ENCODE data around the gene NR2C2.
"Not testable (repeated sequence)": the region's sequence is repeated elsewhere in the genome, so short reads cannot be mapped to it uniquely, and the experiment has no call there.

Gene NR2C2

DNA sequence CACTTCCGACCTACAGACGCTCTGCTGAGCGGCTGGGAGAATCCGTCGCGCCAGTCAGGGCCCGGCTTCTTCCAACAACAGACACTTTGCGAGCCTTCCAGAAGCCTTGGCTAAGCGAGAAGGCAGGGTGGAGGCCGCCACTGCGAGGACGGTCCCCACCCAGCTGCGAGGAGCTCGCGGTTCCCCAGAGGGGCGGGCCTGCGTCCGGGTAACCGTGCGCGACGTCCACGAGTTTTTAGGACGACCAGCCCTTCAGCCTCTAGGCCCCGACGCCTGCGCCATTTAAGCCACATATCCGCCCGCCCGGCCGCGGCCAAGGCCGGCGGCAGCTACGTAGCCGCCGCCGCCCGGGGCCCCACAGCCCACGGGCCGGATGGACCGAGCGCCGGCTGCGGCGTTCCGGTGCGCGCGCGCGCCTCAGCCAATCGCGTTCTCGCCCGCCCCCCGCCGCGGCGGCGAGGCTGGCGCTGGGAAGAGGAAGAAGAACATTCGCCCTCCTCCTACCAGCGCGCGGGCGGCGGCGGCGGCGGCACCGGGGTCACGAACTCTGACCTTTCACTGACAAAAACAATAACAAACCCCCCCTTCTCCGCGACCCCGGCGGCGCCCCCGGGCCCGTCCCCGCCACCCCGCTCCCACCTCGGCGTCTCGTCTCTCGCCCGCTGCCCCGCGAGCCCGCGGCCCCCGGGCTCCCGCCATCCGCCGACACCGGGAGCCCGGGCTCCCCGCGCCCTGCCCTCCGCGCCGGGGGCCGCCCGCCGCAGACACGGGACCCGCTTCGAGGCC is at the start of gene NR2C2:
TSS of gene NR2C2 (plus strand) at position 484 of the 786 bp plus-strand sequence. CDS start 56,332 bp downstream, outside the sequence.
- peak; percentile 79 to 82 for DNase-seq (ENCODE audit: low read depth in 2 of 2)

DNA sequence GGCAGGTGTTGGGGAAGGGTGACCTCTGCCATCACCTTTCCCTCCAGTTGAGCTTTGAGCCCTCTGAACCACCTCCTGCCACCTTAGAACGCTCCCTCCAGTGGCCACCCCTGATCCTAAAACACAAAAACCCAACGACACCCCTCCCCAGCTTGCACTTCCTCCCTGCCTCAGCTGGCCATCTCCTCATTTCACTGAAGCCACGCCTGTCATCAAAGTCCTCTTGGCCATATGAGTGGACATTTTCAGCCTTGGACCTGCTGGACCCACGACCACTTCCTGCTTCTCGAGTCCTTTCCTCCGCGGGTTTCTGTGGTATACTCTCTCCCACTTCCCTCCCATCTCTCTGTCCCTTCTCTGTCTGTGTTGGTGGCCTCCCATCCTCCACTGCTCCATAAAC is 48.5 kb upstream of the NR2C2 start:
- DNase-seq (ENCODE audit: low read depth in 2 of 2) = no peak

DNA sequence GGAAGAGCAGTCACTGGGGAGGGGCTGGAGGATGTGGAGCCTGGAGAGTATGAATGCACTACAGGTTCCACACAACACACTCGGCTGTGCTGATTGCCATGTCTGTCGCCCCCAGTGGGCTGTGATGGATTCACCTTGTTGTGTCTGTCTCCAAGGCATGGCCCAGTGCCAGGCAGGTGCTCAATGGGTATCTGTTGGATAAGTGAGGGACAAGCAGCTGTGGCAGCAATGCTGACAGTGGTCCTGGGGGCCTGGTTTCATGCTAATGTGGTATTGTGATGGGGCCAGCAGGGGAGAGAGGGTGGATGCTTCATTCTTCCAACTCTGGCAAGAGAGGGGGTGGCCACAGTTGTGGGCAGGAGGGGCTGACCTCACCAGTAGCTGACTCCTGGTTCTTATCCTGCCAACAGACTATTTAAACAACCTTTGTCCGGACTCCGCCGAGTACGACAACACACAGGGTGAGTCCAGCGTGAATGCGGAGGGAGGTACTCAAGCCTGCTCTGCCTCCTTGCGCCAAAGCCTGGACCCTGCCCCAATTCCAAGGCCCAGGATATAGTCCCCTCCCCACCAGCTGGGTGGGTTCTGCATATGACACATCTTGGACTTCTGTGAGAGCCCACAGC is 47.3 kb upstream of the NR2C2 start:
- no peak for DNase-seq (ENCODE audit: low read depth in 2 of 2)

DNA sequence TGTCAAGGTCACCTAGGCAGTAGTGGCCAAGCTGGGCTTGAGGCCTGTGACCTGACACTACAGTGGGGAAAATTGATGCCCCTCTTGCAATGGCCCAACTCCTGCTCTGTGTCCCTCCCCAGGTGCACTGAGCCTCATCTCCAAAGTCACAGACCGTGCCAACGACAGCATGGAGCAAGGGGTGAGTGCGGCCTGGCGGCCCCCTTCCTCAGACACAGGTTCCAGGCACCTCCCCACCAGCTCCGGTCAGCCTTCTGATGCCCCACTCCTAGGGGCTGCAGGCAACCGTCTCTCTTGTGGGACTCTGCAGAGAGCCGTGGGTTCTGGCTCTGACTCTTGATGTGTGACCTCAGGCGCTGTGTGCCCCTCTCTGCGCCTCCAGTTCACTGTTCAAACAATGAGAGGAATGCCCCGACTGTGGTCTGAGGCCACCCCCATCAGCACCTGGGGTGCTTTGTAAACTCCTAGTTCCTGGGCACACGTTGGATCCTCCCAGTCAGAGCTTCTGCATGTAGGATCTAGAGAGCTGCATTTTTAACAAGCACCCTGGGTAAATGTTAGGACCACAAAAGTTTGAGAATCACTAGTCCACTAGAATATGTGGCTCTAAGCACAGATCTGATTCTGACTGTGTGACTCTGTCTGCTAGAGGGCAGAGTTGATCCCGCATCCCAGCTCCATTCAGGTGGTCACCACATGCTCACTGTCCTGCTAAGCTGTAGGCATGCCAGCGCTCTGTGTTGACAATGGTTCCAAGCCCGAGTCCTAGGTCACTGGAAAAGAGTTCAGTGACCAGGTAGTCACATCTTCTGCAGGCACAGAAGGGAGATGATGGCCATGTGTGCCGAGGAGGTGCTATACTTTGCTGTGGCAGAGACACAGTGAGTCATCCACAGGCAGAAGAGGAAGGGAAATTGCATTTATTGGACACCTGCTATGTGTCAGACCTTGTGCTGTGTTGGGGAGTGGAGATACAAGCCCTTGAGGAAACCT is 46.2 kb upstream of the NR2C2 start:
- DNase-seq (ENCODE audit: low read depth in 2 of 2) = no peak

DNA sequence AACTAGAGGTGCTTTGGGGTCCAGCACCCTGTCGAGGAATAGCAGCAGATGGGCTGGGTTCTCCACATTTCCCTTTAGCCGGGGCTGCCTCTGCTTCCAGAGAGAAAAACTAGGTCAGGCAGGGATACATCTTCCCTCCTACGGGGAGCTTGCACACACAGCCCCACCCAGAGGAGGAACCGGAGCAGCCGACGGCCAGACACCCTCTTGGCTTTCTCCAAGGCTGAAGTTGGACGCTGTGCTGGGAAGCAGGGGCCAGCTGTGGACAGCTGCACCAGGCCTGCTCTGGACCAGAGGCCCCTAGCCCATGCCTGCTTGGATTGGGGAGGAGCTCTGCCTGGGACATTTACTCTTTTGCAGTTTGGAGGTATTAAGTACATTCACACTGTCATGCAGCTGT is 44.7 kb upstream of the NR2C2 start:
- DNase-seq (ENCODE audit: low read depth in 2 of 2) = no peak

DNA sequence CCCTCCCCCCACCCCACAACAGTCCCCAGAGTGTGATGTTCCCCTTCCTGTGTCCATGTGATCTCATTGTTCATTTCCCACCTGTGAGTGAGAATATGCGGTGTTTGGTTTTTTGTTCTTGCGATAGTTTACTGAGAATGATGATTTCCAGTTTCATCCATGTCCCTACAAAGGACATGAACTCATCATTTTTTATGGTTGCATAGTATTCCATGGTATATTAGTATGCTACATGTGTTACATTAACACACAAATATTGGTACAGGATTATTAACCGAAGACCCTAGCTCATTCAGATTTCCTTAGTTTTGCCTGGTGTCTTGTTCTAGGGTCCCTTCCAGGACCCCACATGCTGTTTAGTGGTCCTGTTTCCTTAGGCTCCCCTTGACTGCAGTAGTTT is 43.9 kb upstream of the NR2C2 start:
- not testable (repeated sequence) for DNase-seq (ENCODE audit: low read depth in 2 of 2)

DNA sequence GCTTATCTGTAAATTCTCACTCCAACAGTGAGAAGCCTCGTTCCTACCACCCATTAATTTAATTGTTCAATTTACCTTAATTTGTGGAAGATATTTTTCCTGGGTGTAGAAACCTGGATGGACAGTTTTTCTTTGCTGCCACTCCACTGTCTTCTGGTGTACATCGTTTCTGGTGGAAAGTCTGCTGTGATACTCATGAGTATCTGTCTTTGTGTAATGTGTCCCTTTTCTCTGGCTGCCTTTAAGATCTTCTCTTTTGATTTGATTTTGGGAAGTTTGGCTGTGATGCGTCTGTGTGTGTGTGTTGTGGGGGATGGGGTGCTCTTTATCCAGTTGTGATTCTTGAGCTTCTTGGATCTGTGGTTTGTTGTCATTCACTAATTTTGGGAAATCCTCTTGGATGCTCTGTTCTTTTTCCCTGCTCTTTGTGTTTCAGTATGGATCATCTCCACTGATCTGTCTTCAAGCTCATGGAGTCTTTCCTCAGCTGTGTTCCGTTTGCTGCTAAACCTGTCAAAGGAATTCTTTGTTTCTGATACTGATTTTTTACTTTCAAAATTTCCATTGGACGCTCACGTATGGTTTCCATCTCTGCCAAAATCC is 42.2 kb upstream of the NR2C2 start:
- no peak for DNase-seq (ENCODE audit: low read depth in 2 of 2)

DNA sequence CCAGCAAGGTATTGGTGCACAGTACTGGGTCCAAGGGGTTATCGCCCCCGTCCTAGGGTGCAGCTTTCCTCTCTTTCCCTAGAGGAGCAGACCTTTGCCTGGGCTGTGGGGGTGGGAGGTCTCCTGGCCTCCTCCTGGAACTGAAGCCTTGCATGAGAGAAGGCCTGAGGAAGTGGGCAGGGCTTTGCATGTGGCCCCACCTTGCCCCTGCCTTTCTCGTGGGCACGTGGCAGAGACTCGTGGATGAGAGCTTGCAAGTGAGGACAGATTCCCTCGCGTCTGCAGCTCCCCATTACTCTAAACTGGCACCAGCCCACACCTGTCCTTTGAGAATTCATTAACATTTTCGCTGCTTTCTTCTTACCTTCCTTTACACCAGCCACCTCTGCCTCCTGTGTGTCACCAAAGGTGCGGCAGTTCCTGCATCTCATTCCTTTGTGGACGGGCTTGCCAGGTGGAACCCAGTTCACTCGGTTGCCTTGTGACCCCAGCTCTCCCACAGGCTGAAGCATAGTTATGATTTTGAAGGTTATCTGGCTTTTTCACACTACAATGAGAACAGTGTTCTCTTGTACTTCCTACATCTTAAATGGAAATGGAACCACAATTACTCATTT is 40.9 kb upstream of the NR2C2 start:
- DNase-seq (ENCODE audit: low read depth in 2 of 2) = no peak

DNA sequence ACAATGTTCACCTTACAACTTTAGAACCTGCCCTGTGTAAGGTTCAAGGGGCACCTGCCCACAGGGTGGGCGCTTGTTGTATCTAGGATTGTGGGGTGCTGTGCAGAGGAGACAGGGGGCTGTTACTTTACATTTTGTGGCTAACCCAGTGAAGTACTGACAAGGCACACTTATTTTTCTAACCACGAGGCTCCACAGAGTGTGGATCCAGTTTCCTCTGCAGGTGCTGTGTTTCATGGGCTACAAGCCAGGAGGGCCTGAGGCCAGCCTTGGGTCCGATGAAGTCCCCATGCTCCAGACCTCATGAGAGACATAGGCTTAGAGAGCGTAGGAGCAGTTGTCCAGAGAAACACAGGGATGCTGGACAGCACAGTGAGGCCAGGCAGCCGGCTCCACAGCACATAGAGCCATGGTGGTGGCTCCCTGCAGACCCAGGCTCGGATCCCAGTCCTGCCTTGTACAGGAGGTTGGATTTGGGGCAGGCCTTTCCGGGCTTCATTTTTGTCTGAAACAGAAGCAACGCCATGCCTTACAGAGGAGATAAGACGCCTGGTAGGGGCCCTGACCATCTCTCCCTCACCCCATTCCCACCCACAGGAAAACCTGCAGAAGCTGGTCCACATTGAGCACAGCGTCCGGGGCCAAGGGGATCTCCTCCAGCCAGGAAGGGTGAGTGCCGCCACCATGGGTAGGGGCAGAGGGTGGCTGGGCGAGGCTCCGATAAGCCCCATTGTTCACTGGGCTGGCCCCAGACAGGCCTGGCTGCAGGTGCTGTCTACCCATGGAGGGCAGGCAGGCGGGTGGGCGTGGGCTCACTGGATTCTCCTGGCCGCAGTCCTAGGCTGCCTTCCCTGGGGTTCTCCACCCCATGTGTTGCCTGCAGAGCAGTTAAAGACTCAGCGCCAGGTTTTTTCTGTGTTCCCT is 40.1 kb upstream of the NR2C2 start:
- DNase-seq (ENCODE audit: low read depth in 2 of 2) = no peak

DNA sequence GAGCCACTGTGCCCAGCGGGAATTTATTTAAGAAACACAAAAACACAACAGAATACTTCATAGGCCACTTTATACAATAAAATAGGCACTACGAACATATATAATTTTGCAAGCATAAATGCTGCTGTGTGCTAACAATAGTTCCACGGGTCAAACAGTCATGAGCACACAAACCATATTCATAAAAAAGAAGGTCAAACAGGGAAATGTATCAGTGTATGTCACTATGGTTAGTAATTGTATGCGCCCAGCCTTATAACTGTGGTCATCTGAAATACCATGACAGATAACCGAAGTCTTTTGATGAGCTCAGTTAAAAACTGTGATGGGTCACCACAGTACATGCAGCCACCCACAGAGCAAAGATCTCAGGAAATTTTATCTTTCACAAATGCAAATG is 38.1 kb upstream of the NR2C2 start:
- DNase-seq (ENCODE audit: low read depth in 2 of 2) = no peak

DNA sequence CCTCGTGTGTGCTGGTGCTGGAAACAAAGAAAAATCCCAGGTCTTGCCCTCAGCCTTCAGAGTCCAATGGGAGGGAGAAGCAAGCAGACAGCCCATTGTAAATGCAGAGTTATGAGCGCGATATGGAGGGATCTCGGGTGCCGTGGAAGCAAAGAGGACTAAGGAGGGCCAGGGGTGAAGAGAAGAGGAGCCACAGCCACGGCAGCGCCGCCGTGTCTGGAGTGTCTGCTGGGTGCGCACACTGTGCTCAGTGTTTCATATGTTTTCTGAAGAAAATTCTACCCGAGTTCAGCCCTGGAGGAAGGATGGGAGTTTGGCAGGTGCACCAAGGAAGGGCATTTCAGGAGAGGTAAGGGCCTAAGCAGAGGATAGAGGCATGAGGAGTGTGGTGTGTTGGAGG is 35.7 kb upstream of the NR2C2 start:
- no peak for DNase-seq (ENCODE audit: low read depth in 2 of 2)

DNA sequence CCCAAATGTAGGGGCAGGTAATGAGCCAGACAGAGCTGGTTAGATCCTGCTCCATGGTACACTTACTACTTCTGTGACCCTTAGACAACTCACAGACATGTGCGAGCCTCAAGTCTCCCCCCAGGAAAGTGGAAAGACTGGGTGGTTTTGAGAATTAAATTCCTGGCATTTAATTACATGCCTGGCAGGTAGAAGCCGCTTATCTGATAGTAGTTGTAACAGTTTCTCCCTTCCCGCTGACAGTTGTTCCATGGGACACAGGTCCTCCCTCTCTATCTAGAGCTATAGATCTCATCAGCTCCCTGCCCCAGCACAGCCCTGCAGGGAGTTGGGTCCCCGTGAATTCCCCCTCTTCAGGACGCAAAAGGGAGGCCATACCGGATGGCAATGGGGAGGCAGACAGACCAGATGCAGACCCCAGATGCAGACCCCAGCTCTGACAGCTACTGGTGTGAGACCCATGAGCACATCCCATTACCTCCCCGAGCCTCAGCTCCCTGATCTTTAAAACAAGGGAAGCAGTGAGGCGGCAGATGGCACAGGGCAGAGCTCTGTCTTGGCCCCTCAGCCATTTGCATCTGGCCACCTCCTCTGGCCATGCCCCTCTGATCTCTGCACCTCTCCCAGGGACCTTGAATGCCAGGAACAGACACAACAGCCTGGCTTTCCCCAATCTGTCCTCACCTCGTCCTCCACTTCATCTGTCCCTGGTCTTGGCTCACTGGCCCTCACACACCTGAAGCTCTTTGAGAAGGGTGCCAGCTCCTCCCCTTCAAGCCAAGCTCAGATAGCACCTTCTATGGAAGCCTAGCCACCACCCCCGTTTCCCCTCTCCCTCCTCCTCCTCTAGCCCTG is 34.1 kb upstream of the NR2C2 start:
- no peak for DNase-seq (ENCODE audit: low read depth in 2 of 2)

DNA sequence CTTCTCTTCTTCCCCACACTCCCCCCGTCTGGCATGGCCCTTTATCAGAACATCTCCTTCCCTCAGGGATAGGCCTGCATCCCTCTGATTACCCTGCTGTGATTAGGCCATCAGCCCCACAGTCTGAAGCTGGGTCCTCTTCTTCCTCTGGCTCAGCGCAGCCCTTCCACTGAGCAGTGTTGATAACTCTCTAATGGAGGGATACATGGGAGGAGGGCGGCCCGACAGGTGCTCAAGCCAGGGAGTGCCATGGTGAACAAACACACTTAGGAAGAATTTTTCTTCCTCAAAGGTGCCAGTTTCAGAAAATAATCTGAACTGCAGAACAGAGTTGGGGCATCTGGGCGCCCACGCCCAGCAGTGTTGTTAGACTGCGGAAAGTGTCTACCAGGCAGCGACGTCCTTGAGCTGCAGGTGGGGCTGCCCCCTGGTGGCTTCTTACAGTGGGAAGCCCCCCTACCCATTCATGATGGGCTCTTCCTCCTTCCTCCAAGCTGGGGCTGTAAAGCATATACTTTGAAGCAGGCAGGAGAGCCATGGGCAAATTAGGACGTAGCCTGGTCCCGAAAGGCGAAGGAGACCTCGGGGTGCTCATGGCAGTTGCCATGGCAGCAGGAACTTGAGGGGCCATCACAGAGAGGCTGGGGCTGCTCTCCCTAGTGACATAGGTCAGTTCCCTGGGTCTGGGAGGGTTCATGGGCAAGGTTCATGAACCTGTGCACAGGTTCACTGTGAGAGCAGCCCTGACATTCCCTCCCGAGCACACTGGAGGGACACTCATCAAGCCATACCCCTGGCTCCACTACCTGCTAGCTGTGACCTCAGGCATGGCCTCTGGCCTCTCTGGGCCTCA is 33.2 kb upstream of the NR2C2 start:
- no peak for DNase-seq (ENCODE audit: low read depth in 2 of 2)

DNA sequence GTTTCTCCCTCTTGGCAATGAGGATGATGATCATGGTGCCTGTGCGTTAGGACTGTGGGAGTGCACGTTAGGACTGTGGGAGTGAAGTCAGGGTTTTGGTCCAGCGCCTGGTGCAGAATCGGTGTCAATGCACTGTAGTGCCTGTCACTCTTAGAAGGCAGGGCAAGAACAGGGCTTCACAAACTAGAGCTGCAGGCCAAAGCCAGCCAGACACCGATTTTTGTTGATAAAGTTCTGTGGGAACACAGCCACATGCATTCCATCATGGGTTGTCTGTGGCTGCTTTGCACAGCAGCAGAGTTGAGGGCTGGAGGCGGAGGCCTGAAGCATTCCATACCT is 32.6 kb upstream of the NR2C2 start:
- no peak for DNase-seq (ENCODE audit: low read depth in 2 of 2)

DNA sequence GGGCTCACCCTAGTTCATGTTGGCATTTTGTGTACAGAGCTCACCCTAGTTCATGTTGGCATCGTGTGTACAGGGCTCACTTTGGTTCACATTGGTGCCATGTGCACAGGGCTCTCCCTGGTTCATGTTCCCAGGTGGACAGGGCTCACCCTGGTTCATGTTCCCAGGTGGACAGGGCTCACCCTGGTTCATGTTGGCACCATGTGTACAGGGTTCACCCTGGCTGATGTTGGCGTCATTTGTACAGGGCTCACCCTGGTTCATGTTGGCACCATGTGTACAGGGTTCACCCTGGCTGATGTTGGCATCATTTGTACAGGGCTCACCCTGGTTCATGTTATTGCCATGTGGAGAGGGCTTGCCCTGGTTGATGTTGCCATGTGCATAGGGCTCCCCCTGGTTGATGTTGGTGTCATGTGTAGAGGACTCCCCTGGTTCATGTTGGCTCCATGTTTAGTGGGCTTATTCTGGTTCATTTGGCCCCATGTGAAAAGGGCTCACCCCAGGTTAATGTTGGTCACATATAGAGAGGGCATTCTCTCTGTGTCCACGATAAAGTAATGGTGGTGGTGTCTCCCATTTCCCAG is 31.7 kb upstream of the NR2C2 start:
- no peak for DNase-seq (ENCODE audit: low read depth in 2 of 2)

DNA sequence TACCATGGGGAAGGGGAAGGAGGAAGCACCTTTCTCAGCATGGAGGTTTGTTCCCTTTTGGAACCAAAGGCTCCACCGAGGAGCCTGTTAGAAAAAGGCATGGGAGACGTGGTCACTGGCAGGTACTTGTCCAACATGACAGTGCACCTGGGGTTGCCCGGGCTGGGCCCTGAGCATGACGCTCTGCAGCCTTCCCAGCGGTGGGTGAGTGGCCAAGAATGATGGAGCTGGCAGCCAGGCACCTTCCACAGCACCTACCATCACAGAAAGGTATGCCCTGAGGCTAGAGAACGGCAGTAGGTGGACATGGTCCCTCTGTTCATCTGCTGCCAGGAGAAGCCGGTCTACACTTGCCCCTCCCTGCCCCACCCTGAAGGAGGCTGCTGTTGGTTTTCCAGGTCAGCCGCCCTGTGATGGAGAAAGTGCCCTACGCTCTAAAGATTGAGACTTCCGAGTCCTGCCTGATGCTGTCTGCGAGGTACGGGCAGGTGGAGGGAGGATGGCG is 29.0 kb upstream of the NR2C2 start:
- no peak for DNase-seq (ENCODE audit: low read depth in 2 of 2)

DNA sequence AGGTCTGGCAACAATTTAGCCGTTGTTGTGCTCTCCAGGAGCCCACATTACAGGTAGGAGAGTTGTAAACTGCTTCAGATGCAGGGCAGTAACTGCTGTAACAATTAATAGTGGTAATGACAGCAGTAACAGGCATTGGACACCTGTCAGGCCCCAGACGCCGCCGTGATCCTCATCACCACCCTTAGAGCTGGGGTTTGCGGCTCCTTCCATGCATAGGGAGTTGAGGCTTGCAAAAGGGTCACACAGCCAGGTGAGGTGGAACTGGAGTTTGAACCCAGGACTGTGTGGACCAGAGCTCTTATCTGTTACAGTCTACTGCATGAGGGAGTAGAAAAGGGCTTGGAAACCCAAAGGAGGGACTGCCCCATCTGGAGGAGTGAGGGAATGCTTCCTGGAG is 26.8 kb upstream of the NR2C2 start:
- no peak for DNase-seq (ENCODE audit: low read depth in 2 of 2)

DNA sequence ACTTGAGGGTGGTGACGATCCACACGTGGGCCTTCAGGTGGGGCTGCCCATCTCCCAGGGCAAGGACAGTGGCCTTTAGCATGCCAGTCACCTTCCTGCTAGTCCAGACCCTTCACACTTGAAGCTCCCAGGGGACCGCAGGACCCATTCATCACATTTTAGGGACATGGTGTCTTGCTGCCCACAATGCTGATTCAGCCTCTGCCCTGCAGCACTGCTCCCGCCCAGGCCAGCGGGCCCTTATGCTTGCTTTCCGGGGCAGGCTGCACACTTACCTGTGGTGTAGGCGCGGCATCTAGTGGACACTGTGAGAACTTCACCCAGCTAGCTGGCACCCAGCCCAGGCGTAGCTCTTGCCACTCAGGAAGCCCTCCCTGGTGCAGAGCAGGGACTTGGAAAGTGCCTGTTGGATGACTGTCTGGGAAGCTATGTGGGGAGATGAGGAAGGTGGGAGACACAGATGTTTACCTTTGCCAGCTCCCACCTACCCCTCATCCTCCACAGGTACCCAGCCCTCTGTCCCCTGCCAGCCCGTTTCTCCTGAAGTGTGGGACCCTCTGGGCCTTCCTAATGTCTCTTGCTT is 26.3 kb upstream of the NR2C2 start:
- DNase-seq (ENCODE audit: low read depth in 2 of 2) = peak; percentile 70 to 85

All from stimulated activated CD4-positive, alpha-beta T cell treated with anti-CD3 and anti-CD28 coated beads, Interleukin-4, amount 100 ng/mL, for 48 hours (primary cell).